Neuronal stem cell (in vitro differentiated cells): ENCODE results near the gene SLC5A5.

Source experiments
- DNase-seq: peaks from one replicate; pipeline ENCODE4 v3.0.0-alpha.2; 2013; ENCODE audit warnings: low spot score
- H2AFZ ChIP-seq: one replicate; pipeline ENCODE4 v1.6.1; 2013; ENCODE audit warnings: mild to moderate bottlenecking, low read length, inconsistent platforms
- H2AK5ac ChIP-seq: 2 replicates; pipeline ENCODE4 v1.6.1; 2013; ENCODE audit warnings: low read depth, mild to moderate bottlenecking, inconsistent platforms, low read length, moderate library complexity, mixed read lengths
- H2BK120ac ChIP-seq: 2 replicates; pipeline ENCODE4 v1.6.1; 2013; ENCODE audit warnings: low read depth, mild to moderate bottlenecking, inconsistent platforms, low read length, moderate library complexity, mixed read lengths
- H2BK12ac ChIP-seq: one replicate; pipeline ENCODE4 v1.6.1; 2013; ENCODE audit warnings: low read length, inconsistent platforms
- H2BK15ac ChIP-seq: 2 replicates; pipeline ENCODE4 v1.6.1; 2013; ENCODE audit warnings: mild to moderate bottlenecking, low read length, inconsistent platforms, mixed read lengths
- H2BK5ac ChIP-seq: one replicate; pipeline ENCODE4 v1.6.1; 2013; ENCODE audit warnings: inconsistent platforms, mild to moderate bottlenecking, low read length, moderate library complexity
- H3K14ac ChIP-seq: one replicate; pipeline ENCODE4 v1.6.1; 2013; ENCODE audit warnings: low read length, inconsistent platforms
- H3K18ac ChIP-seq: 2 replicates; pipeline ENCODE4 v1.6.1; 2013; ENCODE audit warnings: low read length, inconsistent platforms
- H3K23ac ChIP-seq: 2 replicates; pipeline ENCODE4 v1.6.1; 2013; ENCODE audit warnings: low read depth, mild to moderate bottlenecking, mixed read lengths, low read length, inconsistent platforms; ENCODE audit not compliant: poor library complexity
- H3K27ac ChIP-seq: replicated peaks from 3 replicates; pipeline ENCODE4 v1.5.1; 2013; ENCODE audit warnings: low read length, inconsistent platforms
- H3K27me3 ChIP-seq, 3 experiments: 2 replicates each; pipeline ENCODE4 v1.6.1; 2013; ENCODE audit warnings: low read length in 3 of 3, mild to moderate bottlenecking in 2 of 3, inconsistent platforms in 1 of 3, low read depth in 1 of 3, mixed read lengths in 1 of 3, moderate library complexity in 1 of 3; ENCODE audit not compliant: control insufficient read depth in 3 of 3, insufficient read depth in 3 of 3
- H3K36me3 ChIP-seq, 2 donors: replicated peaks in 1 of 2; 2 replicates each; pipeline ENCODE4 v1.6.1; 2013; ENCODE audit warnings: low read length in 2 of 2; ENCODE audit not compliant: control insufficient read depth in 2 of 2, insufficient read depth in 2 of 2
- H3K4ac ChIP-seq: 2 replicates; pipeline ENCODE4 v1.6.1; 2013; ENCODE audit warnings: inconsistent platforms, mild to moderate bottlenecking, low read length, moderate library complexity
- H3K4me1 ChIP-seq, 2 donors: 1 replicate in 1 of 2; 2 replicates in 1 of 2; pipeline ENCODE4 v1.6.1; 2013; ENCODE audit warnings: low read length in 2 of 2, low read depth in 1 of 2; ENCODE audit not compliant: control insufficient read depth in 2 of 2, insufficient read depth in 1 of 2
- H3K4me2 ChIP-seq: one replicate; pipeline ENCODE4 v1.6.1; 2013; ENCODE audit warnings: mild to moderate bottlenecking, low read length, inconsistent platforms; ENCODE audit not compliant: insufficient read depth, poor library complexity, severe bottlenecking
- H3K4me3 ChIP-seq, 2 donors: 2 replicates each; pipeline ENCODE4 v1.5.1; 2013; ENCODE audit warnings: low read length in 2 of 2, mild to moderate bottlenecking in 2 of 2, inconsistent platforms in 1 of 2, moderate library complexity in 1 of 2
- H3K79me1 ChIP-seq: one replicate; pipeline ENCODE4 v1.6.1; 2013; ENCODE audit warnings: low read depth, mild to moderate bottlenecking, inconsistent platforms, low read length, moderate library complexity
- H3K9ac ChIP-seq: one replicate; pipeline ENCODE4 v1.6.1; 2013; ENCODE audit warnings: mild to moderate bottlenecking, low read depth, low read length, inconsistent platforms; ENCODE audit not compliant: poor library complexity
- H3K9me3 ChIP-seq, 2 donors: replicated peaks in 1 of 2; 2 replicates each; pipeline versions ENCODE3 to v1.6.1; 2013; ENCODE audit warnings: low read length in 2 of 2, mild to moderate bottlenecking in 2 of 2, inconsistent platforms in 1 of 2, low read depth in 1 of 2, mixed read lengths in 1 of 2, moderate library complexity in 1 of 2; ENCODE audit not compliant: control insufficient read depth in 2 of 2, insufficient read depth in 1 of 2
- H4K8ac ChIP-seq: one replicate; pipeline ENCODE4 v1.6.1; 2013; ENCODE audit warnings: low read depth, mild to moderate bottlenecking, inconsistent platforms, low read length, moderate library complexity
- H4K91ac ChIP-seq: one replicate; pipeline ENCODE4 v1.6.1; 2013; ENCODE audit warnings: low read length, low read depth, mild to moderate bottlenecking, inconsistent platforms; ENCODE audit not compliant: poor library complexity
- WGBS, 2 donors: extraction: QIAGEN DNeasy Blood & Tissue Kit; methylation state at CpG; one replicate each; pipeline ENCODE4 v1.1.7; 2013; ENCODE audit warnings: missing lambda C conversion rate in 2 of 2, mixed read lengths in 1 of 2; ENCODE audit not compliant: insufficient read length in 2 of 2, insufficient replicate concordance in 1 of 2; ENCODE audit errors: extremely low coverage in 2 of 2; 5-methylcytosine and 5-hydroxymethylcytosine counted together

The SLC5A5 gene

GRCh38 chr19:17834350-17835181, 37.2 kb upstream of the SLC5A5 start:
- Histone ChIP-seq H3K27me3 (peaks cover 0 to 5% (median 2%) of the 10 kb centered on the region in 3 experiments), H2BK15ac (peak overlapping the region; percentile 56), H2AK5ac (peak overlapping the region; percentile 59), H2BK12ac (no peak overlapping the region), H3K4ac (no peak overlapping the region), H2BK120ac (no peak overlapping the region), H3K27ac (peak overlapping the region; percentile 27), H4K8ac (no peak overlapping the region), H3K36me3 (no peaks in the 10 kb centered on the region), H3K14ac (no peak overlapping the region), H3K4me1 (peaks cover 7 to 19% of the 10 kb centered on the region in 2 donors), H2AFZ (peak overlapping the region; percentile 39), H3K18ac (peak overlapping the region; percentile 82), H3K23ac (no peak overlapping the region), H4K91ac (no peak overlapping the region), H3K4me2 (no peak overlapping the region), H3K79me1 (no peaks in the 10 kb centered on the region), H2BK5ac (peak overlapping the region; percentile 68), H3K9me3 (no peaks in the 10 kb centered on the region), H3K9ac (peak overlapping the region; percentile 16), H3K4me3 (no peak overlapping the region)
- no CpG with 5 or more reads among the region's 27 CpGs for WGBS, 2 donors
- no peak for DNase-seq

GRCh38 chr19:17835182-17836006, 36.4 kb upstream of the SLC5A5 start:
- Histone ChIP-seq H3K36me3 (no peaks in the 10 kb centered on the region), H3K23ac (no peak overlapping the region), H3K18ac (peak overlapping the region; percentile 72), H3K4me2 (no peak overlapping the region), H4K8ac (no peak overlapping the region), H3K14ac (no peak overlapping the region), H4K91ac (no peak overlapping the region), H3K9ac (peak overlapping the region; percentile 16), H3K4me1 (peaks cover 7 to 15% of the 10 kb centered on the region in 2 donors), H2BK120ac (no peak overlapping the region), H3K27me3 (peaks cover 0 to 5% (median 5%) of the 10 kb centered on the region in 3 experiments), H2AFZ (peak overlapping the region; percentile 39), H3K4me3 (no peak overlapping the region), H2BK15ac (peak overlapping the region; percentile 54), H3K9me3 (no peaks in the 10 kb centered on the region), H2AK5ac (peak overlapping the region; percentile 47), H2BK12ac (peak overlapping the region; percentile 16), H2BK5ac (peak overlapping the region; percentile 68), H3K79me1 (no peaks in the 10 kb centered on the region), H3K4ac (no peak overlapping the region), H3K27ac (no peak overlapping the region)
- DNase-seq = no peak
- no CpG with 5 or more reads among the region's 8 CpGs for WGBS, 2 donors

GRCh38 chr19:17836530-17836929, 35.2 kb upstream of the SLC5A5 start:
- Histone ChIP-seq H3K9ac (no peak overlapping the region), H3K4me1 (peaks cover 11 to 16% of the 10 kb centered on the region in 2 donors), H3K18ac (no peak overlapping the region), H3K79me1 (no peaks in the 10 kb centered on the region), H2AFZ (no peak overlapping the region), H2BK5ac (no peak overlapping the region), H3K36me3 (no peaks in the 10 kb centered on the region), H2BK15ac (no peak overlapping the region), H3K4ac (no peak overlapping the region), H3K27ac (no peak overlapping the region), H3K14ac (no peak overlapping the region), H2AK5ac (no peak overlapping the region), H3K27me3 (peaks cover 0 to 14% (median 5%) of the 10 kb centered on the region in 3 experiments), H3K4me3 (no peak overlapping the region), H4K8ac (no peak overlapping the region), H4K91ac (no peak overlapping the region), H3K9me3 (no peaks in the 10 kb centered on the region), H3K23ac (no peak overlapping the region), H2BK120ac (no peak overlapping the region), H3K4me2 (no peak overlapping the region), H2BK12ac (no peak overlapping the region)
- no peak for DNase-seq
- WGBS, 2 donors = no CpG with 5 or more reads among the region's 4 CpGs

- Histone ChIP-seq H3K27ac (no peak overlapping the region), H3K4me3 (no peak overlapping the region), H2AFZ (no peak overlapping the region), H3K14ac (no peak overlapping the region), H4K8ac (no peak overlapping the region), H3K36me3 (no peaks in the 10 kb centered on the region), H2BK15ac (no peak overlapping the region), H4K91ac (no peak overlapping the region), H3K23ac (no peak overlapping the region), H3K9ac (no peak overlapping the region), H2BK12ac (no peak overlapping the region), H3K18ac (no peak overlapping the region), H3K4ac (no peak overlapping the region), H2AK5ac (no peak overlapping the region), H3K27me3 (peaks cover 0 to 22% (median 5%) of the 10 kb centered on the region in 3 experiments), H2BK120ac (no peak overlapping the region), H2BK5ac (no peak overlapping the region), H3K79me1 (no peaks in the 10 kb centered on the region), H3K4me2 (no peak overlapping the region), H3K4me1 (peaks cover 11 to 19% of the 10 kb centered on the region in 2 donors), H3K9me3 (no peaks in the 10 kb centered on the region)
- DNase-seq = no peak
- no CpG with 5 or more reads among the region's 7 CpGs for whole genome bisulfite sequencing, 2 donors
These were observed 33.8 kb upstream of the SLC5A5 start for GRCh38 chr19:17837972-17838371.
